ENCODE results near the gene EMC10.
"Not testable (repeated sequence)": the region's sequence is repeated elsewhere in the genome, so short reads cannot be mapped to it uniquely, and the experiment has no call there.

The EMC10 gene

GRCh38 chr19:50513746-50514345, 37.5 kb downstream of the EMC10 start, which contains the start of gene ASPDH:
Gene ASPDH (minus strand): TSS chr19:50513913. CDS start chr19:50513823, 90 bp downstream.
- no peak for DNase-seq (ENCODE audit: low read depth in 2 of 2)

GRCh38 chr19:50514346-50515167, 38.2 kb downstream of the EMC10 start:
- no peak for DNase-seq (ENCODE audit: low read depth in 2 of 2)

- no peak for DNase-seq (ENCODE audit: low read depth in 2 of 2)
These were observed 38.9 kb downstream of the EMC10 start for GRCh38 chr19:50515168-50515561.

- no peak for DNase-seq (ENCODE audit: low read depth in 2 of 2)
These were observed 40.1 kb downstream of the EMC10 start for GRCh38 chr19:50516456-50516855.

- no peak for DNase-seq (ENCODE audit: low read depth in 2 of 2)
These were observed 40.8 kb downstream of the EMC10 start for GRCh38 chr19:50516964-50517703.

- DNase-seq (ENCODE audit: low read depth in 2 of 2), result no peak
These were observed 41.4 kb downstream of the EMC10 start for GRCh38 chr19:50517704-50518075.

DNA sequence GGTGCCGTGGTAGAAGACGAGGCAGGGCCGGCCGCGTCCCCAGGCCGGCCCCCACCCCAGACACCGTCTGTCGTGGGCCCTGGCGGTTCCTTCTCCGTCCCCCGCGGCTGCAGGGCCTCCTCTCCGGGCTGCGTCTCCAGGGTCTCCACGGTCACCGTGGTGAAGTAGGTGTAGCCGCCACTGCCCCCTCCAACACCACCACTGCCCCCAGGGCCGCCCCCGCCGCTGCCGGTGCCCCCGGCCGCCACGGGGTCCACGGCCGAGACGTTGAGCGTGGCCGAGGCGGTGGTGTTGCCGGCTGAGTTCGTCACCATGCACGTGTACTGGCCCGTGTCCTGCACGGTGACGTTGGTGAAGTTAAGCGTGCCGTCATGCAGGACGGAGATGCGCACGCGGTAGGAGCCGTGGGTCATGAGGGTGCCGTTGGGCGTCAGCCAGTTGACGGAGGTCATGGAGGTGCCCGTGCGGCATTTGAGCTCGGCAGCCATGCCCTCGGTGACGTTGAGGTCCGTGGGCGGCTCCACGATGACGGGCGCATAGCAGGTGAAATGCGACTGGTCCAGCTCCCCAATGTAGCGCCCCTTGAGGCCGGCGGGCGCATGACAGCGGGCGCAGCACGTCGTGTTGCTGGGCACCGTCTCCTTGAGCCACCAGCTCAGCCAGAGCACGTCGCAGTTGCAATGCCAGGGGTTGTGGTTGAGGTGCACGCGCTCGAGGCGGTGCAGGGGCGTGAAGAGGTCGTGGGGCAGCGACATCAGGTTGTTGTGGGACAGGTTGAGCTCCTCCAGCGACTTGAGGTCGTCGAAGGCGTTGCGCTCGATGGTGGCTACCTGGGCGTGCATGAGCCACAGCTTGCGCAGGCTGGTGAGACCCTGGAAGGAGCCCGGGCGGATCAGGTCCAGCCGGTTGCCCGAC, 42.0 kb downstream of the EMC10 start:
- DNase-seq (ENCODE audit: low read depth in 2 of 2), result no peak

DNA sequence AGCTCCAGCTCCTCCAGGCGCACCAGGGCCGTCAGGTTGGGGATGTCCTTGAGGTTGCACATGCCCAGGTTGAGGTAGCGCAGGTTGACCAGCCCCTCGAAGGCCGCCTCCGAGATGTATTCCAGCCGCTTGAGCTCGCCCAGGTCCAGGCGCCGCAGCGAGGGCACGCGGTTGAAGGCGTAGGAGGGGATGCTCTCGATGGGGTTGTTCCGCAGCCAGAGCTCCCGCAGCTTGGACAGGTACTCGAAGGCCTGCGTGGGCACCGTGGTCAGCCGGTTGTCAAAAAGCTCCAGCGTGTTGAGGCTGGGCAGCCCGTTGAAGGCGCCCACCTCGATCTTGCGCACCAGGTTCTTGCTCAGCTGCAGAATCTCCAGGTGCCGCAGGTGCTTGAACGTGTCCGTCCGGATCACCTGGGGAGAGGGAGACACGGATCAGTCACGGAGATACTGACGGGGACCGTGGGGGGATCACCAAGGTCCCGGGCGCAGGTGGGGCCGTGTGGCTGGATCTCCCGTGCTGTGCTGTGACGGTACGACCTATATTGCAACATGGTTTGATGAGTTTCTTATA, 42.8 kb downstream of the EMC10 start:
- no peak for DNase-seq (ENCODE audit: low read depth in 2 of 2)

GRCh38 chr19:50520822-50521465, 44.6 kb downstream of the EMC10 start:
- no peak for DNase-seq (ENCODE audit: low read depth in 2 of 2)

GRCh38 chr19:50522881-50523280, 46.6 kb downstream of the EMC10 start:
- DNase-seq (ENCODE audit: low read depth in 2 of 2), result no peak

DNA sequence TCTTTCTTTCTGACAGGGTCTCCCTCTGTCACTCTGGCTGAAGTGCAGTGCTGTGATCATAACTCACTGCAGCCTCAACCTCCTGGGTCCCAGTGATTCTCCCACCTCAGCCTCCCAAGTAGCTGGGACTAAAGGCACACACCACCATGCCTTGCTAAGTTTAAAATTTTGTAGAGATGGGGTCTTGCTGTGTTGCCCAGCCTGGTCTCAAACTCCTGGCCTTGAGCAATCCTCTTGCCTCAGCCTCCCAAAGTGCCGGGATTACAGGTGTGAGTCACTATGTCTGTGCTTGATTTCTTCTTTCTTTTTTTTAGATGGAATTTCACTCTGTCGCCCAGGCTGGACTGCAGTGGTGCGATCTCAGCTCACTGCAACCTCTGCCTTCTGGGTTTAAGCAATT, 51.7 kb downstream of the EMC10 start:
- not testable (repeated sequence) for DNase-seq (ENCODE audit: low read depth in 2 of 2)

DNA sequence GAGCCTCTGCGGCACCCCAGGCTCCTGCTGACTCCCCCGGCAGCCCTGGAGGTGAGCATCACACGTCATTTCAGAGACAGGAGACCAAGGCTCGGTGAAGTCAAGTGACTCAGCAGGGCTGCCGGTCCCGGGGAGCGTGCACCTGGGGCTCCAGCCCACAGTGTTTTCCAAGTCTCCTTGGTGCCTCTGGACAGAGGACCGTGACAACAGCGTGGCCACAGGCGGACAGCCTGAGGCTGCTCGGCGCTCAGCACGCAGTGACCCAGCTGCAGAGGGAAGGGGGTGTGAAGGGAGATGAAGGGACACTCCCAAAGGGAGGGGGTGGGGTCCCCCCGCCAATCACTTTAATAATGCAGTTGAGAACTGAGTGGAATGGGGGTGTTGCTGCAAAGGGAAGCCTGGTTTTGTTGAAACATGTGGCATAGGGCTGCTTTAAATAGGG, 54.9 kb downstream of the EMC10 start:
- no peak for DNase-seq (ENCODE audit: low read depth in 2 of 2)

GRCh38 chr19:50532952-50533351, 56.6 kb downstream of the EMC10 start:
- no peak for DNase-seq (ENCODE audit: low read depth in 2 of 2)

- DNase-seq (ENCODE audit: low read depth in 2 of 2), result no peak
These were observed 58.2 kb downstream of the EMC10 start for GRCh38 chr19:50534478-50534877.

- DNase-seq (ENCODE audit: low read depth in 2 of 2), result no peak
These were observed 59.4 kb downstream of the EMC10 start for GRCh38 chr19:50535672-50536187.

DNA sequence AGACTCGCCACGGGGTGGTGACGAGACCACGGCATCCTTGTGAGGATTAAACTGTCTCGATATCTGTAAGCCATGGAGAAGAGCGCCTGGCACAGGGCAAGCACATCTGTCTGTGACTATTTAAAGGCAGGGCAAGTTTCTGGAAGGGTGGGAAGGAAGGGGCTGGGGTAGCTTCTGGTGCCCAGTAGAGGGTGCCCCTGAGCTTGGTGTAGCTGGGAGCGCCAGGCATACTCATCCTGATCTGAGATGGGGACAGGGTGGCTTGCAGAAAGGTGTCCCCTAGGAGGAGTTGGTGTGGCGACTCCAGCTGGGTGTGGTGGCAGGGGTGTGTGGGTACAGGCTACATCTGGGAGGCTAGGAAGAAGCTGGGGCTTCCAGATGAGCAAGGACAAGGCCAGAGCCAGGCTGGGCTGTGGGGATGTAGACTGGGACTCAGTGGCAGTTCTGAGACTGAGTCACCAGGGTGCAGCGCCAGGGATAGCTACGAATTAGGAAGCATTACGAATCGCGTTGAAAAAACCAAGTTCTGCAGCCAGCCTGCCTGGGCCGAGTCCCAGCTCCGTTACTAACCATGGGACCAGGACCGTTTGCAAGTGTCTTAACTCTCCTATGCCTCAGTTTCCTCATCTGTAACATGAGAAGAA, 60.5 kb downstream of the EMC10 start:
- no peak for DNase-seq (ENCODE audit: low read depth in 2 of 2)

DNA sequence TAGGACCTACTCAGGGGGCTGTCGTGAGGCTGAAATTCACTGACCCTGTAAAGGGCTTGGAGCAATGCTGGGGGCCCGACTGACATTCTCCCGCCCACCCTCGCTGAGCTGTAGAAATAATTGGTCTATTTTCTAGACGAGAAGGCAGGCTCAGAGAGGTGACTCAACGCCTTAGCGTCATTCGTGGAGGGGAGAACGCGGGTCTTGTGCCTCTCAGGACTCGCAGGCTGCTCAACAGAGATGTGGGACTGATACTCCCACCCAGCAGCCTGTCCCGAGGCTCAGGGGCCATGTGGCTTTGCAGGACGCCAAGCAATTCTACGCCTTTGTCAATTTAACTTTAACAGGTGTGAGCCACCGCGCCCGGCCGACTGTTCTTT, 61.0 kb downstream of the EMC10 start:
- DNase-seq (ENCODE audit: low read depth in 2 of 2), result no peak

DNA sequence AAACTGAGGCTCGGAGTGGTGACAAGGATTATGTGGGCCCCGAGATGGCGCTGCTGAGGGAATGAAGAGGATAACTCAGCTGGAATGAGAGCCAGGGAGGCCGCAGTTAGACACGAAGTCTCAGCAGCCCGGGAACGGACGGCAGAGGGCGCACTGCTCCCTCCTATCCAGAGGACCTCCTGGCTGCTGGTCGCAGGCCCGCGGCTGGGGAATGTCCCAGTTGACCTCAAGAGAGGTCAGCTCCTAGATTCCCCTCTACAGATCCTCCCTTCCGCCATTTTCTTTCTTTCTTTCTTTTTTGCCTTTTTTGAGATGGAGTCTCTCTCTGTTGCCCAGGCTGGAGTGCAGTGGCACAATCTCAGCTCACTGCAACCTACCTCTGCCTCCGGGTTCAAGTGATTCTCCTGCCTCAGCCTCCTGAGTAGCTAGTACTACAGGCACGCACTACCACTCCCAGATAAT, 61.5 kb downstream of the EMC10 start:
- peak; percentile 49 to 55 for DNase-seq (ENCODE audit: low read depth in 2 of 2)
